Amniotic stem cell (primary cell): ENCODE results near the gene INHA.
A peak's percentile ranks its signal among the peaks of the same experiment; 100 is the strongest.

Experiments
- DNase-seq: peaks from one replicate; lab custom pipeline; 2025; lab: John Stamatoyannopoulos, UW

INHA gene

GRCh38 chr2:219575566-219576504 lies 3.7 kb downstream of the INHA start:
- no peak for DNase-seq

GRCh38 chr2:219576505-219577388 lies 4.6 kb downstream of the INHA start:
- DNase-seq, result no peak

GRCh38 chr2:219578811-219579613 lies 6.9 kb downstream of the INHA start:
- DNase-seq, result no peak

DNA sequence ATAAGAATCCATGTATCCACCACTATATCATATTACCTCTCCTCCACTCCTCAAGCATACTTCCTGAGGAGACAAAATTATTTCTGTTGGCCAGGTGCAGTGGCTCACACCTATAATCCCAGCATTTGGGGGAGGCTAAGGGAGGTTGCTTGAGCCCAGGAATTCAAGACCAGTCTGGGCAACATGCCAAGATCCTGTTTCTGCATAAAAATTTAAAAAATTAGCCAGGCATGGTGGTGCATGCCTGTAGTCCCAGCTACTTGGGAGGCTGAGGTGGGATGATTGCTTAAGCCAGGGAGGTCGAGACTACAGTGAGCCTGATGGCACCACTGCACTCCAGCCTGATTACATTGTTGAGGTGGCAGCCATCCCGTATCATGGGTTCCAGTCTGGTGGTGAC lies 9.2 kb downstream of the INHA start:
- DNase-seq, result no peak

- DNase-seq, result no peak
Measured at GRCh38 chr2:219591091-219591490, 19.0 kb downstream of the INHA start.

- no peak for DNase-seq
Measured at GRCh38 chr2:219592736-219593135, 20.6 kb downstream of the INHA start.

DNA sequence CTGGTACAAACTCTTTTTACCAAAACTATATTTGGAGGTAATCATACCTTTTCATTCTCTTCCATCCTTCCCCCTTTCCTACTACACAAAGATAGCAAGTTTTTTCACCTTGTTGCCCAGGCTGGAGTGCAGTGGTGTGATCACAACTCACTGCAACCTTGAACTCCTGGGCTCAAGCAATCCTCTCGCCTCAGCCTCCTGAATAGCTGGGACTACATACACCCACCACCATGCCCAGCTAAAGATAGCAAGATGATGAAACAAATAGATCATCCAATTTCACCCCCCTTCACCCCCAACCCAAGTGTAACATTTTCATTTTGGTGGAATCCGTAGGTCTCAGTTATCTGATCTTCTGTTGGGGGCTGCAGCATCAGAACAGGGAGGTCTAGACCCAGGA lies 21.0 kb downstream of the INHA start:
- no peak for DNase-seq

DNA sequence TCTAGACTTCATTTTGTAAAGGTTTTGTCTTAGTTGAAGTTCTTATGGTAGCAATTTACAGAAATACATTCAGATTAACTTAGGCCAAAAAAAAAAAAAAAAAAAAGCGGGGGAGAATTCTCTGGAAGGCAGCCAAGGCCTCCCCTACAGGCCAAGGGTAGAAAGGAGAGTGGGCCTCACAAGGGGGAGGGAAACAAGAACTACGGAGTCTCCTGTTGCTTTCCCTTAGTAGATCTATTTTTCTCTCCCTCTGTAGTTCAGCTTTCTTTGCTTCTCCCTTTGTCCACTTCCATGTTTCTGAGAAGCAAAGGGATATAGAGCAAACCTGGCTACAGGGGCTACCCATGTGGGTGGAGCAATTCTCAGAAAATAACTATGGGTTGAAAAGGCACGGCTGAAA lies 23.1 kb downstream of the INHA start:
- no peak for DNase-seq

GRCh38 chr2:219596954-219597551 lies 24.9 kb downstream of the INHA start:
- no peak for DNase-seq

DNA sequence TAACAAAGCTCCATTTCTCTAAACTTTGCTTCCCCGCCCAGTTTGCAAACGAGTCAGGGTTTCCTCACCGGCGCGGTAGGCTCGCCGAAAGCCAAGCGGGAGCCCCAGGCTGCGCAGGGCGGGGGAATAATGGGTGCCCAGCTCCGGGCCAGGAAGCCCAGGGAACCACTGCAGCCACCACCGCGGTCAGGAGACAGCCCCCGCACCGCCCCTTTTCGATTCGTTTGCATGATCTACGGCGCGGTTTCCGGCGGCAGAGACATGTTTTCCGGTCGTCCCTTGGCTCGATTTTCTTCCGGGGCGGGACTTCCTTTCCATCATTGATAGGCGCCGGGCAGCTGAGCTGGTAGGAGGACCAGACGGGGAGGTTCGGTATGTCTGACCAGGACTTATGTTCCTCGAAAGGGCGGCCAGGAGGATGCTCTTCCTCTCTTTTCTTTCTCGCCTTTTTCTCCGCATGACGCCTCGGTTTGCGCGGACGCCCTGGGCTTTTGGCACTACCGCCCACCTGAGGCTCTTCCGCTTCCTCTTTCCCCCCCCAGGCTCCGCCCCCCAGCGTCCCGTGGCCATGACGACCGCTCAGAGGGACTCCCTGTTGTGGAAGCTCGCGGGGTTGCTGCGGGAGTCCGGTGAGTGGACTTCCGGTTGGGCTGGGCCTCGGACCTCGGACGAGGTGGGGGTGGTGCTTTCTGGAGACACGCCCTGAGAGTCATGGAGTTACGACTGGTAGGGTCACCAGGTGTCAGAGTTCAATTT lies 25.6 kb downstream of the INHA start, which contains the start of gene STK11IP:
Gene STK11IP (plus strand): TSS at position 306 of the 756 bp plus-strand sequence. CDS start 263 bp downstream, at position 569.
- DNase-seq, result peak; percentile 93

GRCh38 chr2:219598308-219599078 lies 26.4 kb downstream of the INHA start:
- no peak for DNase-seq

DNA sequence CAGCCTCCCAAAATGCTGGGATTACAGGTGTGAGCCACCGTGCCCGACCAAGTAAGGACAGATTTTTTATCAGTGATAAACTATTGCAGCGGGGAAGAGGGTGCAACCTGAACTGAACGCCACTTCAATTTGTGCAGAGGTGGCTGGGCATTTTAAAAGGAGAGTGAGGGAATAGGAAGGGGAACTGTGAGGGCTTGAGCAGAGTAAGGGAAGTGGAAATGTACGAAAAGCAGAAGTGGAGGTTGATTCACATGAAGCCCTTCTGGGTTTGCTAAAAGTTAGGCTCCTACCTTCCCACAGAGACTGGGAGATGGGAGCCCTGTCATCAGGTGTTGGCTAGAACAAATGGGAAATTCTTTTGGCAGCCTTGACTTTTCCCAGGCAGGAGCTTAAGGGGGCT lies 31.7 kb downstream of the INHA start:
- DNase-seq, result no peak

DNA sequence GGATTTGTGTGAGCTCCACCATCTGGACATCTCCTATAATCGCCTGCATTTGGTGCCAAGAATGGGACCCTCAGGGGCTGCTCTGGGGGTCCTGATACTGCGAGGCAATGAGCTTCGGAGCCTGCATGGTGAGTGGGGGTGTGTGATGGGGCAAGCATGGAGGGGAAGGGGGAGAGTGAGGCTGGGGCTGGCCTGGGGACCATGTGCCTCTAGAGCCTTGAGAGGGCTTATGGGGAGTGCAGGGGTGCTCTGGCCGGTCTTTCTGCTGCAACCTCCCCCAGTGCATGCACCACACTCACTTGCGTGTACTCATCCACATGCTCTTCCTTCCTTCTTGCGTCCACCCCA lies 33.5 kb downstream of the INHA start:
- no peak for DNase-seq

DNA sequence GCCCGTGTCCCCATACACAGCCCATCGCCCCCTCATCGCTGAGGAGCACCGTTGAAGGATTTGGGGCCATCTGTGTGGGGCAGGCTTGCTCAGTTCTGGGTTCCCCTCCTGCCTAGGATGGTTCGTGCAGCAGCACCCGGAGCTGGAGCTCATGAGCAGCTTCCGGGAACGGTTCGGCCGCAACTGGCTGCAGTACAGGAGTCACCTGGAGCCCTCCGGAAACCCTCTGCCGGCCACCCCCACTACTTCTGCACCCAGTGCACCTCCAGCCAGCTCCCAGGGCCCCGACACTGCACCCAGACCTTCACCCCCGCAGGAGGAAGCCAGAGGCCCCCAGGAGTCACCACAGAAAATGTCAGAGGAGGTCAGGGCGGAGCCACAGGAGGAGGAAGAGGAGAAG lies 35.8 kb downstream of the INHA start:
- no peak for DNase-seq

- DNase-seq, result no peak
Measured at GRCh38 chr2:219608399-219608964, 36.4 kb downstream of the INHA start.

GRCh38 chr2:219609149-219609750 lies 37.1 kb downstream of the INHA start:
- no peak for DNase-seq

- no peak for DNase-seq
Measured at GRCh38 chr2:219611306-219611705, 39.2 kb downstream of the INHA start.

- no peak for DNase-seq
Measured at GRCh38 chr2:219611866-219612576, 39.9 kb downstream of the INHA start.
